Peyer's patch (tissue), 4 donors: ENCODE data around the gene THOC6. TPM values are rescaled to one million over a fixed set of nuclear protein-coding genes. Genes with fewer than 3 reads are reported as not detected.

Experiments used
- DNase-seq, 3 donors: peaks; one replicate each; pipeline ENCODE4 v3.0.0-alpha.2; 2017 to 2019
- H3K27ac ChIP-seq, 4 donors: fragments of 200-600 bp; sonication (generic); one replicate each; pipeline ENCODE4 v1.5.1; 2016 to 2019
- H3K27me3 ChIP-seq, 2 donors: fragments of 200-600 bp; sonication (generic); one replicate each; pipeline ENCODE4 v1.5.1; 2019
- H3K36me3 ChIP-seq, 3 donors: fragments of 200-600 bp; sonication (generic); one replicate each; pipeline ENCODE4 v1.5.1; 2016 to 2019
- H3K4me1 ChIP-seq, 4 donors: fragments of 200-600 bp; sonication (generic); one replicate each; pipeline ENCODE4 v1.5.1; 2016 to 2019
- H3K4me3 ChIP-seq, 4 donors: fragments of 200-600 bp; sonication (generic); 1 replicate in 3 of 4; 2 replicates in 1 of 4; pipeline ENCODE4 v1.5.1; 2016 to 2019; ENCODE audit warnings: mild to moderate bottlenecking in 1 of 4
- H3K9me3 ChIP-seq, 4 donors: fragments of 200-600 bp; sonication (generic); one replicate each; pipeline ENCODE4 v1.5.1; 2016 to 2019; ENCODE audit warnings: mild to moderate bottlenecking in 1 of 4
- POLR2A ChIP-seq, 2 donors: fragments of 450-650 bp; IDR thresholded peaks; one replicate each; pipeline ENCODE4 v1.5.1; 2017; ENCODE audit warnings: antibody characterized with exemption in 2 of 2, mild to moderate bottlenecking in 2 of 2, moderate library complexity in 2 of 2
- total RNA-seq, 4 donors: library from RNA; depleted of rRNA; stranded (reverse); fragments of >200 nt; gene quantifications; one replicate each; pipeline ENCODE4 v1.1.0, GENCODE V29; 2016
- TF ChIP-seq, protein P1 (sequence below), 6 experiments: fragments of 450-650 bp in 4 of 6; fragments of 200-600 bp in 2 of 6; sonication (generic) in 1 of 6; IDR thresholded peaks; one replicate each; pipeline ENCODE4 v1.5.1; 2017 to 2019; ENCODE audit warnings: antibody characterized with exemption in 6 of 6, mild to moderate bottlenecking in 3 of 6, moderate library complexity in 1 of 6

The THOC6 gene
- total RNA-seq, 4 donors from 2014 or later = 9.6 to 64.4 (median 27.1) TPM

DNA sequence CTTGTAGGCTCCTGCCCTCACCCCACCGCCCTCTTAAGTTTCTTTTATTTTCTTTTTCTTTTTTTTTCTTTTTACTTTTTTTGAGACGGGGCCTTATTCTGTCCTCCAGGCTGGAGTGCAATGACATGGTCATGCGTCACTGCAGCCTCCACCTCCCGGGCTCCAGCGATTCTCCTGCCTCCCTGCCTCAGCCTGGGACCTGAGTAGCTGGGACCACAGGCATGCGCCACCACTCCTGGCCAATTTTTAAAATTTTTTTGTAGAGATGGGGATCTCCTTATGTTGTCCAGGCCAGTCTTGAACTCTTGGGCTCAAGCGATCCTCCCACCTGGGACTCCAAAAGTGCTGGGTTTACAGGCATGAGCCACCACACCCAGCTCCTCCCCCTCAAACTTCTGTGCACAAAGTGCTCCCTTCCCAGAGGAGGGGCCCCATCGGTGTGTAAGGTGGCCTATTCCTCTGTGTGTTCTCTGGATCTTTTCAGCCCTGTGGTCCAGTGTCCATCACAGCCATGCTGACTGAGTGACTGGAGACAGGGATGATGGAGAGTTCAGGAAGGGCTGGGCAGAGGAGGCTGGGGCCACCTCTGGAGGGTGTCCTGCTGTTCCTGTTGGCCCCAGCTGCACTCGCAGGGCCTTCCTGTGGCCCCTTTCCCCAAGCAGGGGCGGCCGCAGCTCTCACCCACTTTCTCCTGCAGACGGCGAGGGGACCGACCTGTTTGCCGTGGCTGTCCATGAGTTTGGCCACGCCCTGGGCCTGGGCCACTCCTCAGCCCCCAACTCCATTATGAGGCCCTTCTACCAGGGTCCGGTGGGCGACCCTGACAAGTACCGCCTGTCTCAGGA lies 32.7 kb downstream of the THOC6 start:
- no peak overlapping the region for H3K27ac ChIP-seq
- no peaks in the 10 kb centered on the region for H3K36me3 ChIP-seq
- no peak for DNase-seq
- peaks cover 4 to 24% (median 13%) of the 10 kb centered on the region in 4 donors for H3K4me1 ChIP-seq
- no peaks in the 10 kb centered on the region for H3K9me3 ChIP-seq
- H3K4me3 ChIP-seq = no peak overlapping the region
- no peaks in the 10 kb centered on the region for H3K27me3 ChIP-seq
- TF ChIP-seq, protein P1, sequence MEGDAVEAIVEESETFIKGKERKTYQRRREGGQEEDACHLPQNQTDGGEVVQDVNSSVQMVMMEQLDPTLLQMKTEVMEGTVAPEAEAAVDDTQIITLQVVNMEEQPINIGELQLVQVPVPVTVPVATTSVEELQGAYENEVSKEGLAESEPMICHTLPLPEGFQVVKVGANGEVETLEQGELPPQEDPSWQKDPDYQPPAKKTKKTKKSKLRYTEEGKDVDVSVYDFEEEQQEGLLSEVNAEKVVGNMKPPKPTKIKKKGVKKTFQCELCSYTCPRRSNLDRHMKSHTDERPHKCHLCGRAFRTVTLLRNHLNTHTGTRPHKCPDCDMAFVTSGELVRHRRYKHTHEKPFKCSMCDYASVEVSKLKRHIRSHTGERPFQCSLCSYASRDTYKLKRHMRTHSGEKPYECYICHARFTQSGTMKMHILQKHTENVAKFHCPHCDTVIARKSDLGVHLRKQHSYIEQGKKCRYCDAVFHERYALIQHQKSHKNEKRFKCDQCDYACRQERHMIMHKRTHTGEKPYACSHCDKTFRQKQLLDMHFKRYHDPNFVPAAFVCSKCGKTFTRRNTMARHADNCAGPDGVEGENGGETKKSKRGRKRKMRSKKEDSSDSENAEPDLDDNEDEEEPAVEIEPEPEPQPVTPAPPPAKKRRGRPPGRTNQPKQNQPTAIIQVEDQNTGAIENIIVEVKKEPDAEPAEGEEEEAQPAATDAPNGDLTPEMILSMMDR (IDR thresholded peaks at IDR 0.05) = no peak
- no peak for TF ChIP-seq POLR2A (IDR thresholded peaks at IDR 0.05)

DNA sequence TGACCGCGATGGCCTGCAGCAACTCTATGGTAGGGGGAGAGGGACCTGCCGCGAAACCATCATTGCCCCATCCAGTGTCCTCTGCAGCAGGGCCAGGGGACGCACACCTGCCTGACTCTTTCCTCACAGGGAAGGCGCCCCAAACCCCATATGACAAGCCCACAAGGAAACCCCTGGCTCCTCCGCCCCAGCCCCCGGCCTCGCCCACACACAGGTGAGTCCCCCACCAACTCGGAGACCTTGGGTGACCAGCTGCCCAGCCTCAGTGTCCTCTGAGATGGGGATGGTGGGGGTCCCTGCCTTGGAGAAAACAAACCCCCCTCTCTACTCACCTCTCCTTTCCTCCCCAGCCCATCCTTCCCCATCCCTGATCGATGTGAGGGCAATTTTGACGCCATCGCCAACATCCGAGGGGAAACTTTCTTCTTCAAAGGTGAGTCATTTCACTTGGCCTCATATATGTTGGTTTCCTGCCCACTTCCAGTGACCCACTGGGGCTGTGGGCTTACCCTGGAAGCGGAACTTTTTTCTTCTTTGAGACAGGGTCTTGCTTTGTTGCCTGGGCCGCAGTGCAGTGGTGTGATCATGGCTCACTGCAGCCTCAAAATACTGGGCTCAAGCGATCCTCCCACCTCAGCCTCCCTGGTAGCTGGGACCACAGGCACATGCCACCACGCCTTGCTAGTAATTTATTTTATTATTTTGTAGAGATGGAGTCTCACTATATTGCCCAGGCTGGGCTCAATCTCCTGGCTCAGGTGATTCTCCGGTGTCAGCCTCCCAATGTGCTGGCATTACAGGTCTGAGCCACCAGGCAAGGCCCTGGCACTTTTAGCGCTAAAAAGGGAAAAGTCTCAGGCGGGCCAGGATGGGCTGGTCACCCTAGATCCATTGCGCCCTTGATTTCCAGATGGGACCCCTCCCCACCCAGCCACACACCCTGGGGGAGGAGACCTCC lies 33.6 kb downstream of the THOC6 start:
- TF ChIP-seq, protein P1 (IDR thresholded peaks at IDR 0.05) = no peak
- no peak for TF ChIP-seq POLR2A (IDR thresholded peaks at IDR 0.05)
- Histone ChIP-seq H3K36me3 (no peaks in the 10 kb centered on the region), H3K4me3 (peak overlapping the region; percentile 80 to 96 (median 88)), H3K9me3 (no peaks in the 10 kb centered on the region), H3K4me1 (peaks cover 4 to 24% (median 13%) of the 10 kb centered on the region in 4 donors), H3K27me3 (no peaks in the 10 kb centered on the region), H3K27ac (peak overlapping the region in 2 of 4 donors; percentile 91 to 92)
- DNase-seq = no peak

DNA sequence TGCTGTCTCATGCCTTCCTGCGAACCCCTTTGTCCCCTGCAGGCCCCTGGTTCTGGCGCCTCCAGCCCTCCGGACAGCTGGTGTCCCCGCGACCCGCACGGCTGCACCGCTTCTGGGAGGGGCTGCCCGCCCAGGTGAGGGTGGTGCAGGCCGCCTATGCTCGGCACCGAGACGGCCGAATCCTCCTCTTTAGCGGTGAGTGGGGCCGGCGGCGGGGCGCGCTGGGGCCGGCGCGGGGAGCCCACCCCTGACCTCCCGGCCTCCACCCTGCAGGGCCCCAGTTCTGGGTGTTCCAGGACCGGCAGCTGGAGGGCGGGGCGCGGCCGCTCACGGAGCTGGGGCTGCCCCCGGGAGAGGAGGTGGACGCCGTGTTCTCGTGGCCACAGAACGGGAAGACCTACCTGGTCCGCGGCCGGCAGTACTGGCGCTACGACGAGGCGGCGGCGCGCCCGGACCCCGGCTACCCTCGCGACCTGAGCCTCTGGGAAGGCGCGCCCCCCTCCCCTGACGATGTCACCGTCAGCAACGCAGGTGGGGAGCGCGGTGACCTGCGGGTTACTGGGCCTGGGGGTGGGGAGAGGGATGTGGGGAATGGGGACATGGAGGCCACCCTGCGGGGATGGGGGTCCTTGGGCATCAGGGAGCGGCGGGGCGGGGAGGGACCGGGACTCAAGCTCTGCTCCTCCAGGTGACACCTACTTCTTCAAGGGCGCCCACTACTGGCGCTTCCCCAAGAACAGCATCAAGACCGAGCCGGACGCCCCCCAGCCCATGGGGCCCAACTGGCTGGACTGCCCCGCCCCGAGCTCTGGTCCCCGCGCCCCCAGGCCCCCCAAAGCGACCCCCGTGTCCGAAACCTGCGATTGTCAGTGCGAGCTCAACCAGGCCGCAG lies 34.5 kb downstream of the THOC6 start:
- H3K27me3 ChIP-seq = no peaks in the 10 kb centered on the region
- H3K4me1 ChIP-seq = peaks cover 4 to 24% (median 14%) of the 10 kb centered on the region in 4 donors
- H3K27ac ChIP-seq = peak overlapping the region; percentile 75 to 92 (median 85)
- peak overlapping the region; percentile 80 to 96 (median 88) for H3K4me3 ChIP-seq
- no peaks in the 10 kb centered on the region for H3K36me3 ChIP-seq
- H3K9me3 ChIP-seq = no peaks in the 10 kb centered on the region
- TF ChIP-seq POLR2A (IDR thresholded peaks at IDR 0.05) = peak in 1 of 2 donors; percentile 12
- TF ChIP-seq, protein P1 (IDR thresholded peaks at IDR 0.05) = peak in 2 of 6 experiments; percentile 5 to 26
- peak; percentile 73 to 89 (median 78) for DNase-seq

DNA sequence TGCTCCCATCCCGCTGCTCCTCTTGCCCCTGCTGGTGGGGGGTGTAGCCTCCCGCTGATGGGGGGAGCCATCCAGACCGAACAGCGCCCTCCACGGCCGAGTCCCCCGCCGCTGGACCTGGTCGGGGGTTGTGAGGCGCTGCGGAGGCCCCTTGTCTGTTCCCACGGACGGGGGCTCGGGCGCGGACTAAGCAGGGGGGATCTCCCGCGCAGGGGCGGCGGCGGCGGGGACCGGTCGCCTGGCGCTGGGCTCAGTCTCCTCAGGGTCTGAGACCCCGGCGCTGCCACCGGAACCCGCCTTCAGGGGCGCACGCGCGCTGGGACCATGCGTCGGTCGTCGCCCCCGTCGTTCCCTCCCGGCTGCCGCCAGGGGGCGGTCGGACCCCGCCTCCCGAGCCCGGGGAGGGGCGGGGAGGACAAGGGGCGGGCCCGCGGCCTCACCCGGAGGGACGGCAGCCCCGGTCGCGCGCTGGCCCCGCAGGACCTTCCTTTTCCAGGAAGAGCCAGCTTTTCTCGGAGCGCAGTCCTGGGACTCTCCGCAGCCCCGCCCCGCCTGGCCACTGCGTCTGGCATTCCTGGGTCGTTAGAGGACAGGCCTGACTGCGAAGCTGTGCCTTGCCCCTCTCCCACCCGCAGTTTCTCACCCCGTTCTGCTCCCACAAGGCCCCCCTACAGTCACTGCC lies 35.3 kb downstream of the THOC6 start:
- no peaks in the 10 kb centered on the region for H3K27me3 ChIP-seq
- DNase-seq = peak; percentile 75 to 95 (median 93)
- peak overlapping the region; percentile 75 to 92 (median 85) for H3K27ac ChIP-seq
- H3K36me3 ChIP-seq = no peaks in the 10 kb centered on the region
- peak overlapping the region; percentile 80 to 96 (median 88) for H3K4me3 ChIP-seq
- TF ChIP-seq, protein P1 (IDR thresholded peaks at IDR 0.05) = peak; percentile 97 to 99 (median 98)
- TF ChIP-seq POLR2A (IDR thresholded peaks at IDR 0.05) = peak in 1 of 2 donors; percentile 55
- peaks cover 4 to 26% (median 17%) of the 10 kb centered on the region in 4 donors for H3K4me1 ChIP-seq
- H3K9me3 ChIP-seq = no peaks in the 10 kb centered on the region
